ENCODE data around the gene TRIM69.
"Not testable (repeated sequence)": the region's sequence is repeated elsewhere in the genome, so short reads cannot be mapped to it uniquely, and the experiment has no call there.

Gene TRIM69

DNA sequence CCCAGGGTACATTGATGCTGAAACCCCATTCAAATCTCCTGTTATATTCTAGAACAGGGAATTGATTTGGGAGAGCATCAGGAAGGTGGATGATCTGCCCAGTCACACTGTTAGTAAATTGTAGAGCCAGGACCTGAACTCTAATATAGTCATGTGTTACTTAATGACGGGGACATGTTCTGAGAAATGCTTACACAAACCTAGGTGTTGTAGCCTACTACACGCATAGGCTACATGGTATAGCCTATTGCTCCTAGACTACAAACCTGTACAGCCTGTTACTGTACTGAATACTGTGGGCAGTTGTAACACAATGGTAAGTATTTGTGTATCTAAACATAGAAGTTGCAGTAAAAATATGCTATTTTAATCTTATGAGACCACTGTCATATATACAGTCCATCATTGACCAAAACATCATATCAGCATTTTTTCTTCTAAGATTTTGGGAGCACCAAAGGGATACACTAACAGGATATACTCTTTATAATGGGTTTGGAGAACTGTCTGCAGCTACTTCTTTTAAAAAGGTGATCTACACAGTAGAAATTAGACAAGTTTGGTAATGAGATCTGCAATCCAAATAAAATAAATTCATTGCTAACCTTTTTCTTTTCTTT lies 19.2 kb upstream of the TRIM69 start:
- DNase-seq (ENCODE audit: low read depth) = no peak

DNA sequence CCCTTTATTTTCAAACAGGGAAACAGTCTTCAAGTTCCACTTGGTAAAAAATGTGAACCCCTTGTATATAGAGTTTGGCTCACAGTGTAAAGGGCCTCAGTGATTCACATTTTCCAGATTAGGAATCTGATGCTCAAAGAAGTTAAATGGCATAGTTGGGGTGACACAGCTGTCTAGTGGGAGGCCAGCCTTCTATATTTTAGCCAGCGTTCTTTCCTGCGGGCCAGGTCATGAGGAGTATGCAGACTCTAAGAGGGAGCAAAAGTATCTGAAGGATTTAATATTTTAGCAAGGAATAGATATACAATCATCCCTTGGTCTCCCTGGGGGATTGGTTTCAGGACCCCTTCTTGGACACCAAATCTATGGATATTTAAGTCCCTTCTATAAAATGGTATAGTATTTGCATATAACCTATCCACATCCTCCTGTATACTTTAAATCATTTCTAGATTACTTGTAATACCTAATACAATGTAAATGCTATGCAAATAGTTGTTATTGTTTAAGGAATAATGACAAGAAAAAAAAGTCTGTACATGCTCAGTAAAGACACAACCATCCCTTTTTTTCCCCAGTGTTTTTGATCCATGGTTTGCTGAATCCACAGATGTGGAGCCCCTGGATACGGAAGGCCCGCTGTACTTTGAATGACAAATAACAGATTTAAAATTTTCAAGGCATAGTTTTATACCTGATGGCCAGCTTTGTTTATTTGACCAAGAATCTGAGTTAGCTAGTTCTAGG lies 18.0 kb upstream of the TRIM69 start:
- DNase-seq (ENCODE audit: low read depth) = no peak

DNA sequence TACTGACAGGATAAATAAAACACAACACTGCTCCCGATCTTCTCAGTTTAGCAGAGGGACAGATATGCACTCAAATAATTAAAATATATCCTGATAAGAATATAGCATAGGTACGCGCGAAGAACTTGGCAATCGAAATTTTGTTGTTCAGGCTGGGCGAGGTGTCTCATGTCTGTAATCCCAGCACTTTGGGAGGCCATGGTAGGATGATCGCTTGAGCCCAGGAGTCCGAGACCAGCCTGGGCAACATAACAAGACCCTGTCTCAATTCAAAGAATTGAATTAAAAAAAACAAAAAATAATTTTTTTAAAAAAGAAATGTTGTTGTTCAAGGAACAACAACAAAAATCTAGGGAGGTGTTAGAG lies 17.4 kb upstream of the TRIM69 start:
- DNase-seq (ENCODE audit: low read depth) = no peak

DNA sequence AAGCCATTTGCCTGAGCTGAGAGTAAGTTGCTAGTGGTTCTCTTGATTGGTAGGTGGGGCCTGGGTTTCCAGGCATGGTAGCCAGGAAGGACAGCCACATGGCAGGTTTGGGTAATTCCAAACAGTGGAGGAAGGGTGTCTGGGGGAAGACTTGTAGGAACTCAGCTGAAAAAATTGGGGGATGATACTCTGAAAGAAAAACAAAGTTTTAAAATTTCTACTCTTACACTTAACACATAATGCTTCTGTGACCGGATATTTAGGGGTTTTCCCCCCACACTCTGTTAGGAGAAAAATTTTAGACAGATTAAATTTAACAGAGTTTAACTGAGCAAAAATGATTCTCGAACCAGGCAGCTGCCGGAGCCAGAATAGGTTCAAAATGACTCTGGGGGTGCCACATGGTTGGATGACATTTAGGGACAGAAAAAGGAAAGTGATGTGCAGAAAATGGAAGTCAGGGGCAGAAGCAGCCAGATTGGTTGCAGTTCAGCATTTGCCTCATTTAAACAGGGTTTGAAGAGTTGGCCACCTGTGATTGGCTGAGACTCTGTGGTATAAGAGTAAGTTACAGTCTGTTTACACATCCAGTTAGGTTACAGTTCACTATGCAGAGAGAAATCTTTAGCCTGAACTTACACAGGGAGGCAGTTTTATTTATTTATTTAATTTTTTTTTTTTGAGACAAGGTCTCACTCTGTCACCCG lies 16.9 kb upstream of the TRIM69 start:
- DNase-seq (ENCODE audit: low read depth) = peak; percentile 50

DNA sequence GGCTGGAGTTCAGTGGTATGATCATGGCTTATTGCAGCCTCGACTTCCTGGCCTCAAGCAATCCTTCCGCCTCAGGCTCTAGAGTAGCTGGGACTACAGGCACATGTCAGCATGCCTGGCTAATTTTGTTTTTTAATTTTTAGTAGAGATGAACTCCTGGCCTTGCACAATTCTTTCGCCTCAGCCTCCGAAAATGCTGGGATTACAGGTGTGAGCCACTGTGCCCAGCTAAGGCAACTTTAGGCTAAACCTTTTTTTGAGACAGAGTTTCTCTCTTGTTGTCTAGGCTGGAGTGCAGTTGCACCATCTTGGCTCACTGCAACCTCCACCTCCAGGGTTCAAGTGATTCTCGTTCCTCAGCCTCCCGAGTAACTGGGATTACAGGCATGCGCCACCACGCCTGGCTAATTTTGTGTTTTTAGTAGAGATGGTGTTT lies 16.3 kb upstream of the TRIM69 start:
- not testable (repeated sequence) for DNase-seq (ENCODE audit: low read depth)

DNA sequence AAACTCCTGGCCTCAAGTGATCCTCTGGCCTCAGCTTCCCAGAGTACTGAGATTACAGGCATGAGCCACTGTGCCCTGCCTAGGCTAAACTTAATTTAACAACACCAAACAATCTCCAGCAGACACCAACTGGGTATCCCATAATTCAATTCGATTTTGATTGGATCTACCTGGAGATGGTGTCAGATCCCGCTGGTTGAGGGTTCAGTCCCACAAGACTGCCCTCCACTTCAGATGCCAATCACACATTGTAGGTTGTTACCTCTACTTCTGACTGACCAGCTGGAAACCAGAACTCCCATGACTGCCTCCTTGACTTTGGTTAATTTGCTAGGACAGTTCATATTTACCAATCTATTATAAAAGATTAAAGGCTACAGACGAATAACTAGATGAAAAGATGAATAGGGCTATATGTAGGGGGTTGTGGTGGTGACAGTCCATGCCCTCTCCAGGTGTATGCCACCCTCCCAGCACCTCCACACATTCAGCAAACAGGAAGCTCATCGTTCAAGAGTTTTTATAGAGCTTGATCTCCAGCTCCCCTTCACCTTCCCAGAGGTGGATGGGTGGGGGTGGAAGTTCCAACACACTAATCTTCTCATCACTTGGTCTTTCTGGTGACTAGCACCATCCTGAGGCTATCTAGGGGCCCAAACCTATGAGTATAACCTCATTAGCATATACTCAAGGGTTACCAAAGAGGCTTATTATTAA lies 15.7 kb upstream of the TRIM69 start:
- DNase-seq (ENCODE audit: low read depth) = no peak

DNA sequence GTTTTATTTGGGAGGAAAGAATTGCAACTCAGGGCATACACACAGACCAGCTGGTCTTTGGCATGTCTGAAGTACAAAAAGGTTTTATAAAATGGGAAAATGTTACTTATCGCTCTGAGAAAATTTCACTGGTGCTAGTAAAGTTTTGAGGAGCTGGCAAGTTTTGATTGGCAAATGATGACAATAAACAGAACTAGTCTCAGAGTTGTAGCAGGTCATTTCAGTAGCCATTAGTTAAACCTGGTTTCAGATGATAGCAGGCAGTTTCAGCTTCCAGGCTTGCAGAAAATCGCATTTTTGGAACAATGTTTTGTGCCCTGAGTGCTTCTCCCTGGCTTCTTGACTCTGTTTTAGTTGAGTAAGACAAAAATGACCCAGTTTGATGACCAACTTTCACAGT lies 14.3 kb upstream of the TRIM69 start:
- no peak for DNase-seq (ENCODE audit: low read depth)

DNA sequence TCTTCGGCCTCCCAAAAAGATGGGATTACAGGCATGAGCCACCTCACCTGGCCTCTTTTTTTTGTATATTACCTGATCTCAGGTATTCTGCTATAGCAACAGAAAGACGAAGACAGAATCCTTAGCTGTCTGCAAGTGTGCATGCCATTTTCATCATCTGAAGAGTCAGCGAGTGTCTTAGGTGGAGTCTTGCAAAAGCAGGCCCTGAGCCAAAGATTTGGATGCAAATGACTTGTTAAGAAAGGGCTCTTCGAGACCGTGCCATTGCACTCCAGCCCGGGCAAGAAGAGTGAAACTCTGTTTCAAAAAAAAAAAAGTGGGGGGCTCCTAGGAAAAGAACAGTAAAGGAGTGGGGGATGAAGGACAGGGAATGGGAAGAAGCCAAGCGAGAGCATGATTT lies 10.2 kb upstream of the TRIM69 start:
- peak; percentile 54 for DNase-seq (ENCODE audit: low read depth)

DNA sequence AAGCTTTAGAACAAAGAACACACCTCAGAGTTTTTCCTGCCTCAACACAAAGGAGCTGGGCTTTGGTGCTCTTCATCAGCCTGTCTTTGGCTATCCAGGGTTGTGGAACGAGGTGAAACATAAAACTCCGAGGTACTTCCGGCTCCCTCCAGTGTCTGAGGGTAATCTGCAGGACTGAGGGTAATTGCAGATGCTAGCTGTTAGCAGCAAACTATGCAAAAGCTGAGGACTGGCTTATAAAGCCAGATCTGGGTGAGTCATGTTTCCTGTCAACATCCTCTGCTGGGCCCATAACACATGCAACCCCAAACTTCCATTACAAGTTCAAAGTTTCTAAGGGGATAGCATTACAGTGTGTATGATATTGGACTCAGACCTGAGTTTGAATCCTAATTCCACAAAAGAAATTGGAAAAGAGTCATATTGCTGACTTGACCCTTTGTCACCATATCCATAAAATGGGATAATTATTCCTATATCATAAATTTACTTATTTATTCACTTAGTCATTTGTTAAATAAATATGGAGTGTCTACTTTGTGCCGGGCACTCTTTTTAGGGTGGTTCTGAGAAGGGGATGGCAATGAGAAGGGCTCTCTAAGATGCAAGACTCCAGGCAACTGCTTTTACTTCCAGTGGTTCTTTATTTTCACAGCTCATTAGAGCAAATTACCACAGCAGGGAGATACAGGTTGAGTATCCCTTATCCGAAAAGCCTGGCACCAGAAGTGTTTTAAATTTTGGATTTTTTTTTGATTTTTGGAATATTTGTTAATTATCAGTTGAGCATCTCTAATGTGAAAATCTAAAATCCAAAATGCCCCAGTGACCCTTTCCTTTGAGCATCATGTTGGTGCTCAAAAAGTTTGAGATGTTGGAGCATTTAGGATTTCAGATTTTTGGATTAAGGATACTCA lies 9.5 kb upstream of the TRIM69 start:
- peak; percentile 94 for DNase-seq (ENCODE audit: low read depth)

DNA sequence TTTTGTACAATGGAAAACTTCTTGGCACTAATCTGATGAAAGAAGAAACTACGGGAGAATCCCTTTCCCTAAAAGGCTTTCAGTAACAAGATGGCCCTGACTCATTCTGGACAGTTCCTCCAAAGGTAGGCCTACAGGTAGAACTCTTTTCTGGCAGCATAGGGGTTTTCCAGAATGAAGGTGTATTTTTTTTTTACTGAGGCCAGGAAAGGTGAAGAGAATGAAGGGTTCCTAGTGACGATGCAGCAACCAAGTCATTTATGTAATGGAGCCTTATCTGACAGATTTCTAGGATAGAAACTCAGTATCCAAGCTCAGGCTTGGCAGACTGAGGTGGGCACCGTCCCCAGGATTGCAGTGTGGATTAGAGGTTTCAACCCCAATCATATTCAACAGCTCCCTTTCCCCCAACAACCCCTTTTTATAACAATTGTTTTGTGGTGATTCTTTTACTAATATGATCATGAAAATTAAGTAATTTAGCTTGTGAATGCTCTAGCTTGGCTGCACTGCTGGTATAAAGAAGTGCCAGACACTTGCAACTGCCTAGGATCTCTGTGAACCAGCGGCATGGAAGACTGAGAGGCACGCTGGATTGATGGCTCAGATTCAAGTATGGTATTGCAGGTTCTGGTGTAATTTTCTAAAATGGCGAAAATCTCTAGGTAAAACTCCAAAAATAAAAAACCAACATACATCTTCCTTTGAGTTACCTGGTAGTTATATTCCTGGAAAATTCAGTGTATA lies 8.7 kb upstream of the TRIM69 start:
- DNase-seq (ENCODE audit: low read depth) = no peak

DNA sequence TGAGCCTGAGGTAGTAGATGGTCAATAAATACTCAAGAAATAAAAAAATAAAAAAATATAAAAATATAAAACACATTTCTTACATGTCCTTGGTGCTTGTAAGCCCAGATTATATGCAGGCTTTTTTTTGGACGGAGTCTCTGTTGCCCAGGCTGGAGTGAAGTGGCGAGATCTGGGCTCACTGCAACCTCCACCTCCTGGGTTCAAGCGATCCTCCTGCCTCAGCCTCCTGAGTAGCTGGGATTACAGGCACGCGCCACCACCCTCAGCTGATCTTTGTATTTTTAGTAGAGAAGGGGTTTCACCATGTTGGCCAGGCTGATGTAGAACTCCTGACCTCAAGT lies 8.1 kb upstream of the TRIM69 start:
- DNase-seq (ENCODE audit: low read depth) = not testable (repeated sequence)

DNA sequence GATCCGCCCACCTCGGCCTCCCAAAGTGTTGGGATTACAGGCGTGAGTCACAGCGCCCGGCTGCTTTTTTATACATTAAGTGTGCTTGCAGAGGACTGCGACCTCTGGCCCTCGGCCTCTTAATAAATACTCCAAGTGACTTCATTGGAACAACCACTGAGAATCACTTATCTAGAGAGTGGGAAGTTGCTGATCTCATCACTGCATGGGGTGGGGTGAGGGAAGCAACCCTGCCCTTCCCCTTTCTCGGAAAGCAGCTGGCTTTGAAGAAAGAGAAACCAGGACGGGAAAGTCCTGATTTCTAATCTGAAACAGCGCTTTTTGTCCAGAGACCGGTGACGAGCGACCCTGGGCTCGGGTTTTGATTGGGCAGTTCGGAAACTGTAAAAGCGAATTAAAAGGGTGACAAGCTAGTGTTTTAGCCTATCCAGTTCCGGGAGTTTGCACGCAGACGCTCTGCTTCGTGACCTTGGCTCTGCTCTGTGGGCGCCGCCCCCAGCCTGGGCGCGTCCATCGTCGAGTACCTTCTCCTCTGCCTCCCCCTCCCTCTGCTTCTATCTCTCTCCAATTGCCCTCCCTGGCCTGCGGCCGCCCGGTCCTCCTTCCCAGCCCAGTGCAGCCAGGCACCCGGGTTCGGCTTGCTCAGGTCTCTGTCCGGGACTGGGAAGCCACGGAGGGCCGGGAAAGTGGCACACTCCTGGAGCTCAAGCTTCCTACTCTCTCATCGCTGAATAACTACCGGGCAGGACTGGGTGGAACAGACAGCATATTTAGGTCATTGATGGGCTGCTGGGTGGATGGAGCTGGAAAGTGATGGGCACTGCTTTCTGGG lies 7.5 kb upstream of the TRIM69 start:
- peak; percentile 99 for DNase-seq (ENCODE audit: low read depth)

DNA sequence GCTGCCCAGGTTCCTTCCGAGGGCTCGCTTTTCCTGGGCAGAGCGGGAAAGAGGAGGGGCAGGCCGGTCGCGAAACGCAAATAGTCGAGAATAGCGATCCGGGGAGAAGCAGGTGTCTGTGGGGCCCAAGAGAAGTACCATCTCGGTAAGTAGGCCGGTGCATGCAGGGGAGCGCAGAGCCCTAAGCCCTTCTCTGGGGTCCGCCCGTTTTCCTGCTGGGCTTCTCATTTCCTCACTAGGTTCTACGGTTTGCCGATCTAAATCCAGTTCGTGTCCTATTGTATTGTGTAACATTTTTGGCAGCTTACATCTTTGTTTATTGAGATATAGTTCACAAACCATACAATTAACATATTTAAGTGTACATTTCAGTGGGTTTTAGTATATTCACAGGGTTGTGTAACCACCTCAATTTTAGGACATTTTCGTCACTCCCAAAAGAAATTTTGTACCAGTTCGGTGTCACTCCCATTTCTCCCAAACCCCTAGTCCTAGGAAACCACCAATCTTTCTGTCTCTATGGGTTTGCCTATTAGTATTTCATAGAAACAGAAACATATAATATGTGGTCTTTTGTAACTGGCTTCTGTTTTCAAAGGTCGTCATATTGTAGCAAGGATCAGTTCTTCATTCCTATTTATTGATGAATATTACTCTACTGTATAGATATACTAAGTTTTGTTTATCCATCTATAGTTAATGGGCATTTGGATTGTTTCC lies 6.8 kb upstream of the TRIM69 start:
- DNase-seq (ENCODE audit: low read depth) = no peak

DNA sequence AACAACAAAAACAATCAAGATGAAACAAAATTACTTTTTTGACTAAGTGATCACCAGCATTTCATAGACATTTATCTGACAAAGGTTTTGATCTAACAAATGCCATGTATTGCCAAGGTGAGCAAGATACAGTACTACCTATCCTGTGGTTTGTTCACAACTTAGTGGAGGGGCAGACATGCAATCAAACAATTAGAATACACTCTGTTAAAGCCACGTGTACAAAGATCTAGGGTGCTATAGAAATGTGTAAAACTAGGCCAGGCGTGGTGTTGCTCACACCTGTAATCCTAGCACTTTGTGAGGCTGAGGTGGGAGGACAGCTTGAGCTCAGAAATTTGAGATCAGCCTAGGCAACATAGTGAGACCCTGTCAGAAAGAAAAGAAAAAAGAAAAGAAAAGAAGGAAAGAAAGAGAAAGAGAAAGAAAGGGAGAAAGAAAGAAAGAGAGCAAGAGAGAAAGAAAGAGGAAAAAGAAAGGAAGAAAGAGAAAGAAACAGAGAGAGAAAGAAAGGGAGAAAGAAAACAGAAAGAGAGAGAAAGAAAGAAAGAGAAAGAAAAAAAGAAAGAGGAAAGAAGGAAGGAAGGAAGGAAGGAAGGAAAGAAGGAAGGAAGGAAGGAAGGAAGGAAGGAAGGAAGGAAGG lies 1.4 kb upstream of the TRIM69 start:
- no peak for DNase-seq (ENCODE audit: low read depth)

DNA sequence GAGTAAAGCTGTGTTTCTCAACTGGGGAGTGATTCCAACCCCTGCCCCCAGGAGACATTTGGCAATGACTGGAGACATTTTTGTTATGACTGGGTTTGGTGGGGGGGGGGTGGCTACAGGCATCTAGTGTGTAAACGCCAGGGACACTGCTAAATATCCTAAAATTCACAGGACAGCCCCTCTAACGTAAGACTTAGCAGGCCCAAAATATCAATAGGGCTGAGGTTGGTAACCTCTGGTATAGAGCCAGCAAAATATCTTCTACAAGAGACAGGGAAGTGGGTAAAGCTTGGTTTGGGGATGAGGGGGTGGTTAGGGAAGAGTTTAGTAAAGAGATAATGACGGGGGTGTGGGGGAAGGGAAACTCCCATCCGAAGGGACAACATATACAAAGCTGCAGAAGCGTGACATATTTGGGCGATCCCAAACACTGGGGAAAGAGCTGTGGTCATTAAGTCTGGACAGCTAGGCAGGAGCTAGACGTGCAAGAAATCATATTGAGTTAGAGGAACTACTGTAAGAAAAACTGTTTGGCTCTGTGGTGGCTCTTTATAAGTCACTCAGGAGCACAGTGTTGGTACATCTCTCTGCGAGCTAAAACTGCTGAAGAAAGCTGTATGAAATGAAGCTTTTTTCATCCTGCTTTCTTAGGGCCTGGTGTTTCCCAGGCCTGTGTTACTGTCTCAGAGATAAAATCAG lies 697 bp upstream of the TRIM69 start:
- no peak for DNase-seq (ENCODE audit: low read depth)

DNA sequence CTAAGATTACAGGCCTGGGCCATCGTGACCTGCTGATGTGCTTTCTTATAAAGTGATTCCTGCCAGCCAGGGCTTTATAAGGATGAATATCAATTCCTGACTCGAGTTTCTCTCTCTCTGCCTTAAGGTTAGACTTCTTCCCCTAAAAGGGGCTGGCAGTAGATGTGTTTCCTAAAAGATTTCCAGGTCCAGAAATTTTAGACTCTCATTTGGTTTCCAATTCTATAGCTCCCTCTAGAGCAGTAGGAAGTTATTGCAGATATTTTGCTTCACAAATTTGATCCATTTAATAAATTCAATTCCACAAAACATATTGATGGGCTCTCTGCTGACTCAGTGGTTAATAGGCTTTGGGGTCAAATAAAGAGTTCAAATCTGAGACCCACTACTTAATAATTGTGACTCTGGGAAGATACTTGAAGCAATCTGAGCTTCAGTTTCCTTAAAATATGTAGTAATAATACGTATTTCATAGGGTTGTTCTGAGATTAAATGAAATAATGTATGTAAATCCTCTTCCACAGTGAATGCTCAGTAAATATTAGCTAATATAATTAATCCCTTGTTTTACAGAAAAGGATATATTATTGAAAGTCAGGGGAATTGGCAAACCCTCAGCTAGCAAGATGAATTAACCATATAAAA lies 2.1 kb downstream of the TRIM69 start:
- DNase-seq (ENCODE audit: low read depth) = peak; percentile 63

DNA sequence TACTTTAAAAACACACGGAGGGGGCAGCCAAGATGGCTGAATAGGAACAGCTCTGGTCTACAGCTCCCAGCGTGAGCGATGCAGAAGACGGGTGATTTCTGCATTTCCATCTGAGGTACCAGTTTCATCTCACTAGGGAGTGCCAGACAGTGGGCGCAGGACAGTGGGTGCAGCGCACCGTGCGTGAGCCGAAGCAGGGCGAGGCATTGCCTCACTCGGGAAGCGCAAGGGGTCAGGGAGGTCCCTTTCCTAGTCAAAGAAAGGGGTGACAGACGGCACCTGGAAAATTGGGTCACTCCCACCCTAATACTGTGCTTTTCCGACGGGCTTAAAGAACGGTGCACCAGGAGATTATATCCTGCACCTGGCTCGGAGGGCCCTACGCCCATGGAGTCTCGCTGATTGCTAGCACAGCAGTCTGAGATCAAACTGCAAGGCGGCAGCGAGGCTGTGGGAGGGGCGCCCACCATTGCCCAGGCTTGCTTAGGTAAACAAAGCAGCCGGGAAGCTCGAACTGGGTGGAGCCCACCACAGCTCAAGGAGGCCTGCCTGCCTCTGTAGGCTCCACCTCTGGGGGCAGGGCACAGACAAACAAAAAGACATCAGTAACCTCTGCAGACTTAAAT lies 3.0 kb downstream of the TRIM69 start:
- not testable (repeated sequence) for DNase-seq (ENCODE audit: low read depth)
